ENCODE data around the gene PGF. TPM values are rescaled to one million over a fixed set of nuclear protein-coding genes. Genes with fewer than 3 reads are reported as not detected.

Gene PGF
- polyA plus RNA-seq, 1 donor (not counting 4 experiments of a cell fraction or from before 2014, with no cell fraction given), result 16.5 TPM

- H4K20me1 ChIP-seq (ENCODE audit: control insufficient read depth, extremely low read depth, insufficient read depth, low read length), result no peaks in the 10 kb centered on the region
Observed at GRCh38 chr14:74984236-74985027, 29.0 kb upstream of the PGF start.

GRCh38 chr14:74983343-74983742, 27.9 kb upstream of the PGF start:
- dilution Hi-C loops (cut with MboI; ENCODE audit: extremely low pct_ligation_motif_present, low sequenced_read_pairs), result no loop called here
- Histone ChIP-seq H4K20me1 (ENCODE audit: control insufficient read depth, extremely low read depth, insufficient read depth, low read length) (no peaks in the 10 kb centered on the region), H3K27ac (ENCODE audit: control insufficient read depth, insufficient read depth, low read length) (peak overlapping the region; percentile 32), H3K36me3 (ENCODE audit: control insufficient read depth in 2 of 2, extremely low read depth in 1 of 2, insufficient read depth in 2 of 2, low read length in 2 of 2) (no peaks in the 10 kb centered on the region), H3K4me3 (ENCODE audit: control insufficient read depth in 2 of 3, extremely low read depth in 1 of 3, insufficient read depth in 2 of 3, low read depth in 1 of 3, low read length in 3 of 3) (no peak overlapping the region), H2AFZ (ENCODE audit: control insufficient read depth, low read length) (no peak overlapping the region), H3K9ac (ENCODE audit: control insufficient read depth, extremely low read depth, insufficient read depth, low read length) (no peak overlapping the region), H3K9me1 (ENCODE audit: control insufficient read depth, extremely low read depth, insufficient read depth, low read length) (no peaks in the 10 kb centered on the region), H3K4me1 (ENCODE audit: control insufficient read depth, extremely low read depth, insufficient read depth, low read length) (peaks cover 39% of the 10 kb centered on the region), H3K79me2 (ENCODE audit: control insufficient read depth, insufficient read depth, low read length) (no peaks in the 10 kb centered on the region), H3K9me3 (ENCODE audit: control insufficient read depth, low read depth, low read length) (no peaks in the 10 kb centered on the region), H3K27me3 (ENCODE audit: control insufficient read depth, extremely low read depth, insufficient read depth, low read length) (no peaks in the 10 kb centered on the region), H3K4me2 (ENCODE audit: control insufficient read depth, extremely low read depth, insufficient read depth, low read depth, low read length) (no peak overlapping the region)
- TF ChIP-seq CTCF (optimal IDR thresholded peaks at IDR 0.05 in 1 of 3, IDR thresholded peaks at IDR 0.05 in 1 of 3, conservative IDR thresholded peaks at IDR 0.05 in 1 of 3; ENCODE audit: extremely low read depth in 1 of 3, insufficient read depth in 2 of 3, low read length in 3 of 3) (no peak), EZH2 (IDR thresholded peaks at IDR 0.05; ENCODE audit: low read length) (no peak)
- DNase-seq (ENCODE audit: low read depth, low spot score) (no peak), FAIRE-seq (no peak)

More at GRCh38 chr14:74984236-74985027, 29.0 kb upstream of the PGF start:
- TF ChIP-seq CTCF (optimal IDR thresholded peaks at IDR 0.05 in 1 of 3, IDR thresholded peaks at IDR 0.05 in 1 of 3, conservative IDR thresholded peaks at IDR 0.05 in 1 of 3; ENCODE audit: extremely low read depth in 1 of 3, insufficient read depth in 2 of 3, low read length in 3 of 3) (no peak), EZH2 (IDR thresholded peaks at IDR 0.05; ENCODE audit: low read length) (no peak)
- Histone ChIP-seq H3K9me3 (ENCODE audit: control insufficient read depth, low read depth, low read length) (no peaks in the 10 kb centered on the region), H2AFZ (ENCODE audit: control insufficient read depth, low read length) (no peak overlapping the region), H3K4me2 (ENCODE audit: control insufficient read depth, extremely low read depth, insufficient read depth, low read depth, low read length) (no peak overlapping the region), H3K4me3 (ENCODE audit: control insufficient read depth in 2 of 3, extremely low read depth in 1 of 3, insufficient read depth in 2 of 3, low read depth in 1 of 3, low read length in 3 of 3) (no peak overlapping the region), H3K9ac (ENCODE audit: control insufficient read depth, extremely low read depth, insufficient read depth, low read length) (no peak overlapping the region), H3K27me3 (ENCODE audit: control insufficient read depth, extremely low read depth, insufficient read depth, low read length) (no peaks in the 10 kb centered on the region), H3K27ac (ENCODE audit: control insufficient read depth, insufficient read depth, low read length) (no peak overlapping the region), H3K4me1 (ENCODE audit: control insufficient read depth, extremely low read depth, insufficient read depth, low read length) (peaks cover 35% of the 10 kb centered on the region), H3K9me1 (ENCODE audit: control insufficient read depth, extremely low read depth, insufficient read depth, low read length) (no peaks in the 10 kb centered on the region), H3K79me2 (ENCODE audit: control insufficient read depth, insufficient read depth, low read length) (no peaks in the 10 kb centered on the region), H3K36me3 (ENCODE audit: control insufficient read depth in 2 of 2, extremely low read depth in 1 of 2, insufficient read depth in 2 of 2, low read length in 2 of 2) (no peaks in the 10 kb centered on the region)
- FAIRE-seq (no peak), DNase-seq (ENCODE audit: low read depth, low spot score) (no peak)
- dilution Hi-C loops (cut with MboI; ENCODE audit: extremely low pct_ligation_motif_present, low sequenced_read_pairs), result no loop called here

All from keratinocyte (primary cell).